Endothelial cell (in vitro differentiated cells): ENCODE results near the gene SAMD11. TPM values are rescaled to one million over a fixed set of nuclear protein-coding genes. Genes with fewer than 3 reads are reported as not detected.

Experiments
- DNase-seq: peaks from one replicate; pipeline ENCODE4 v3.0.0; 2021; ENCODE audit warnings: low spot score
- H3K27ac Mint-ChIP-seq: one replicate; pipeline ENCODE4 v1.8.0; 2021; ENCODE audit warnings: mixed read lengths, inconsistent platforms; ENCODE audit not compliant: unreplicated experiment
- H3K27me3 Mint-ChIP-seq: one replicate; pipeline ENCODE4 v1.8.0; 2021; ENCODE audit warnings: mild to moderate bottlenecking, moderate library complexity, mixed read lengths, inconsistent platforms; ENCODE audit not compliant: unreplicated experiment
- H3K36me3 Mint-ChIP-seq: one replicate; pipeline ENCODE4 v1.8.0; 2021; ENCODE audit warnings: mild to moderate bottlenecking, low read depth, mixed read lengths, inconsistent platforms; ENCODE audit not compliant: unreplicated experiment
- H3K4me1 Mint-ChIP-seq: one replicate; pipeline ENCODE4 v1.8.0; 2021; ENCODE audit warnings: mild to moderate bottlenecking, mixed read lengths, inconsistent platforms; ENCODE audit not compliant: unreplicated experiment
- H3K4me3 Mint-ChIP-seq: one replicate; pipeline ENCODE4 v1.8.0; 2021; ENCODE audit warnings: mild to moderate bottlenecking, mixed read lengths, inconsistent platforms; ENCODE audit not compliant: unreplicated experiment
- H3K9me3 Mint-ChIP-seq: one replicate; pipeline ENCODE4 v1.8.0; 2021; ENCODE audit warnings: mixed read lengths, inconsistent platforms; ENCODE audit not compliant: unreplicated experiment
- CTCF ChIP-seq: fragments of 200-600 bp; sonication (generic); IDR thresholded peaks from one replicate; pipeline ENCODE4 v1.5.0; 2021; ENCODE audit warnings: antibody characterized with exemption; ENCODE audit not compliant: unreplicated experiment
- total RNA-seq: library from RNA; stranded (reverse); fragmentation: NEBNext Ultra II Directional; extraction: Animal tissue kit (Norgen Biotek cat#: 25700); gene quantifications from one replicate; pipeline ENCODE4 v1.2.1, GENCODE V29; 2021; ENCODE audit not compliant: unreplicated experiment

The SAMD11 gene
- total RNA-seq, 1 donor from 2014 or later, result not detected

DNA sequence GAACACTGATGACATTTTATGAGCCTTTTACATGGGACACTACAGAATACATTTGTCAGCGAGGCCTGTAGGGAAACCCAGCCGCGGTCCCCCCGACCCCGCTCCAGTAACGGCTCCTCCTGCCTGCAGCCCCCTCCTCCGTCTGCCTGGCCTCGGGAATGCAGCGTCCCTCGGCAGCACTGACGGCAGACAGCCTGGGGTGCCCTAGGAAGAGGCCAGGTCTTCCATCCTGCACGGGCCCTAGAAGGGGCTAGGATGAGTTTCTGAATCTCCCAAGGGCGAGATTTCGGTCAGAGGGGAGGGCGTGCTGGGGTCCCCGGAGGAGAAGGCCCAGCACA lies 8.4 kb downstream of the SAMD11 start:
- DNase-seq, result no peak
- TF ChIP-seq CTCF, result no peak
- no peaks in the 10 kb centered on the region for H3K36me3 Mint-ChIP-seq
- no peaks in the 10 kb centered on the region for H3K9me3 Mint-ChIP-seq
- no peak overlapping the region for H3K27ac Mint-ChIP-seq
- peaks cover 4% of the 10 kb centered on the region for H3K4me1 Mint-ChIP-seq
- H3K27me3 Mint-ChIP-seq, result peaks cover 16% of the 10 kb centered on the region
- H3K4me3 Mint-ChIP-seq, result no peak overlapping the region

- H3K4me3 Mint-ChIP-seq, result no peak overlapping the region
- H3K4me1 Mint-ChIP-seq, result peaks cover 4% of the 10 kb centered on the region
- H3K27me3 Mint-ChIP-seq, result peaks cover 18% of the 10 kb centered on the region
- H3K36me3 Mint-ChIP-seq, result no peaks in the 10 kb centered on the region
- DNase-seq, result no peak
- no peaks in the 10 kb centered on the region for H3K9me3 Mint-ChIP-seq
- TF ChIP-seq CTCF, result no peak
- H3K27ac Mint-ChIP-seq, result no peak overlapping the region
Observed at GRCh38 chr1:932776-933602, 9.3 kb downstream of the SAMD11 start.

DNA sequence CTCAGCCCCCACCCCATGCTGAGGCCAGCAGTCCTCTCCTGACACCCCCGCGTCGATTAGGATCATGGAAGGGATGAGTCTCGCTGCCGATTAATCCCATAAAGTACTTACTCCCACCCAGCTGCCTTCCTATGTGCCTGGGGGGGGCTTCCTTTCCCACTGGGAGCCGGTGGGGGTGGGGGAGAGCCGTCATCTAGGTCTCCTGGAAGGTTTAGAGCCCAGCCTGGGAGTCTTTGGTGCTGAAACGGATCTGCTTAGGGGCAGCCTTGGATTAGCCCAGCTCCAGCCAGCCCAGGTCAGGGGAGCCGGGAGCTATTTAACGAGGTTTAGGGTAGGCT lies 9.8 kb downstream of the SAMD11 start:
- H3K9me3 Mint-ChIP-seq, result no peaks in the 10 kb centered on the region
- TF ChIP-seq CTCF, result no peak
- H3K27ac Mint-ChIP-seq, result no peak overlapping the region
- no peak overlapping the region for H3K4me3 Mint-ChIP-seq
- H3K27me3 Mint-ChIP-seq, result peaks cover 16% of the 10 kb centered on the region
- DNase-seq, result no peak
- H3K4me1 Mint-ChIP-seq, result peaks cover 4% of the 10 kb centered on the region
- no peaks in the 10 kb centered on the region for H3K36me3 Mint-ChIP-seq

GRCh38 chr1:934991-935750 lies 11.4 kb downstream of the SAMD11 start:
- H3K4me1 Mint-ChIP-seq, result peaks cover 4% of the 10 kb centered on the region
- no peak for DNase-seq
- no peak for TF ChIP-seq CTCF
- H3K4me3 Mint-ChIP-seq, result no peak overlapping the region
- H3K36me3 Mint-ChIP-seq, result no peaks in the 10 kb centered on the region
- H3K27ac Mint-ChIP-seq, result no peak overlapping the region
- peaks cover 14% of the 10 kb centered on the region for H3K27me3 Mint-ChIP-seq
- H3K9me3 Mint-ChIP-seq, result no peaks in the 10 kb centered on the region

DNA sequence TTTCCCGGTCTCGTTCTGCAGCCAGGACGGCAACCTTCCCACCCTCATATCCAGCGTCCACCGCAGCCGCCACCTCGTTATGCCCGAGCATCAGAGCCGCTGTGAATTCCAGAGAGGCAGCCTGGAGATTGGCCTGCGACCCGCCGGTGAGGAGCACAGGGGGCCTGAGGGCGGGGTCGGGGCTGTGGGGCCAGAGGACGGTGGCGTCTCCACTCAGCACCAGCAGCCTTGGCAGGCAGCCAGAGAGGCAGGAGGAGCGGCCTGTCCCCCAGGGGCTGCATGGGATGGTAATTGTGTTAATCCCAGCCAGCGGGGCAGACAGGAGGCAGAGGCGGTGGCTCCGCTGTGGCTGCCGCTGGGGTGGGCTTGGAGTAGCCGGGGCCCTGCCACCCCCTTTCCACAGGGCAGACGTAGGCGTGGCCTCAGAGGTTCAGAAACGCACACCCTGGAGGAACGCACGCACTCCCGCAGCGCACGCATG lies 12.1 kb downstream of the SAMD11 start:
- H3K36me3 Mint-ChIP-seq, result no peaks in the 10 kb centered on the region
- H3K27me3 Mint-ChIP-seq, result peaks cover 17% of the 10 kb centered on the region
- no peak overlapping the region for H3K4me3 Mint-ChIP-seq
- DNase-seq, result no peak
- no peak for TF ChIP-seq CTCF
- no peak overlapping the region for H3K27ac Mint-ChIP-seq
- no peaks in the 10 kb centered on the region for H3K9me3 Mint-ChIP-seq
- peaks cover 4% of the 10 kb centered on the region for H3K4me1 Mint-ChIP-seq
